Suppressor macrophage treated with lipopolysaccharide for 4 hours (primary cell): ENCODE data around the gene RSPH1.
A peak's percentile ranks its signal among the peaks of the same experiment; 100 is the strongest.

Source experiments
- DNase-seq: peaks from one replicate; pipeline ENCODE4 v3.0.0-alpha.2; 2020

RSPH1 gene

DNA sequence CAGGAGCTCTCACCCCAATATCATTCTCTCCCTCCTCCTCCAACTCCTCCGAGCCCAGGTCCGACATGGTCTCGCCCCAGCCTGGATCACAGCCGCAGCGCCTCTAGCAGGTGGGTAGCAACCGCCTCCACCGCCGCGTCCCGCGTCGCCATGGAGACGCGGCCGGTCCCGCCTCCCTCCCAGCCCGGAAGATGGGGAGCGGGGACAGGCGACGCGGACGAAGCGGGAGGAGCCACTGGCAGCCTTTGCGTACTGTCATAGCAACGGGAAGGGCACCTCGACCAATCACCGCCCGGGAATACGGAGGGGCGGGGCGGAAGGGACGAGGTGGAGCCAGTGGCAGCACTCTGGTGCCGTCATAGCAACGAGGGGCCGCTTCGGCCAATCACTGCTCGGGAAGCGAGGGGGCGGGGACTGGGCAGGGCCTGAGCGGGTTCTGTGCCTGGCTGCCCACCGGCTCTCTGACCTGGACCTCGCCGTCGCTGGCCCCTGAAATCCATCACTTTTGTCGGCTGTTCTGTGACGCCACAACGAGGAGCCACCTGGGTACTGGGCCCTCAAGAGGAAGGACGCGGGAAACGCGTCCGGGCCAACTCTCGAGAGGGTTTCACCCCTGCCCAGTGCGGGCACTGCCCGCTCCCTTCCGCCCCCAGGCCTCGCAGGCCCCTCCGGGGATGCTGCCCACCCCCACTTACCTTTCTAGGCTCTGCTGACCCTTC lies at the start of gene RSPH1:
RSPH1 (minus strand) TSS at position 105 of the 719 bp plus-strand sequence; CDS start at position 67, 38 bp downstream.
- peak; percentile 99 for DNase-seq

DNA sequence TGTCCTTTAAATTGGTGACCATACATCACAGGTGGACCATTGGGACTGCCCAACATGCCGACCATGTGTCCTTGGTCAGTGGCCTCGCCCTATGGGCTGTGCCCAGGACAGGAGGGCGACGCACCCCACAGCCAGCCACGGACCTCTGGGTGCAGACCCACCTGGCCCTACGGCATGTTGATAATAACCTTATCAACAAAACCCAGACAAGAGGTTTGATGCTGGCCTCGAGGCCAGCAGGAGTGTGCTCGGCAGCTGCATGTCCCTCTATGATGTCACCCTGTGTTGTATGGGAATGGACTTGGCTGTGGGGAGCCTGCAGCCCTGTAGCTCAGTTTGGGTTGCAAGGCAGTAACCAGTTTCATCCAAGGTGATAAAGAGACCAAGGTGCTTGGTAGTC lies 49.7 kb upstream of the RSPH1 start:
- no peak for DNase-seq

DNA sequence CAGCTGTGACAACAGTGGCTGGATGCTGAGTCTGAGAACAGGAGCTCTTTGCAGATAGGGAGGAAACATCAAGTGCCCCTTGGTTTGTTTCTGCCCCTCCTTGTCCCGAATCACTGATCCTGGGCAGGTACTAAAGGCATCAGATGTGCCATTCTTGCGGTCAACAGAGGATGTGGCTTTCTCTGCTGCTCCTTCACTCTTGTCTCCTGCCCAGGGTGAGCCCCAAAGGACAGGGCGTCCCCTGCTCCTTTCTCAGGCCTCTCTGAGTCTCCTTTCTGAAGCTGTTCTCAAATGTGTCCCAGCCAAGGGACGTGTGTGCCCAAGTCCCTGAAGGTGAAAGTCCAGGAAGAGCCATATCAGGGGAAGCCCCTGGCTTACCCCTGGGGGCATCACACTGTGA lies 49.3 kb upstream of the RSPH1 start:
- no peak for DNase-seq

DNA sequence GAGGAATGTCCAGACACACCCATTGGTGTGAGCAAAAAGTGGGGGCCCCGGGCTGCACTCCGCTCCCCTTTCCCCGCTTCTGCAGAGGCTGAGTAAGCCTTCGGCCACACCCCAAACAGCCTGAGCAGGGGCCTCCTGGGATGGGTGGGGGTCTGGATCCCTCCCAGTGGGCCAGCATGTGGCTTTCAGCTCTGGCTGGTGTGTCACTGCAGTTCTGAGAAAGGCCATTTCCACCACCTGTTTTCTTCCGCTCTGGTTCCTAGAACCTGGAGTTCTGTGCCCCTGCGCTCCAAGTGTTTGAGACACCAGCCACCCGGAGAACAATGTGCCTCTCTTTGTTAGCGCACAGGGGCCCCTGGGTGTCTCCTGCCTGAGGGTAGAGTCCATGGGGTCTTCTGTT lies 48.5 kb upstream of the RSPH1 start:
- no peak for DNase-seq

DNA sequence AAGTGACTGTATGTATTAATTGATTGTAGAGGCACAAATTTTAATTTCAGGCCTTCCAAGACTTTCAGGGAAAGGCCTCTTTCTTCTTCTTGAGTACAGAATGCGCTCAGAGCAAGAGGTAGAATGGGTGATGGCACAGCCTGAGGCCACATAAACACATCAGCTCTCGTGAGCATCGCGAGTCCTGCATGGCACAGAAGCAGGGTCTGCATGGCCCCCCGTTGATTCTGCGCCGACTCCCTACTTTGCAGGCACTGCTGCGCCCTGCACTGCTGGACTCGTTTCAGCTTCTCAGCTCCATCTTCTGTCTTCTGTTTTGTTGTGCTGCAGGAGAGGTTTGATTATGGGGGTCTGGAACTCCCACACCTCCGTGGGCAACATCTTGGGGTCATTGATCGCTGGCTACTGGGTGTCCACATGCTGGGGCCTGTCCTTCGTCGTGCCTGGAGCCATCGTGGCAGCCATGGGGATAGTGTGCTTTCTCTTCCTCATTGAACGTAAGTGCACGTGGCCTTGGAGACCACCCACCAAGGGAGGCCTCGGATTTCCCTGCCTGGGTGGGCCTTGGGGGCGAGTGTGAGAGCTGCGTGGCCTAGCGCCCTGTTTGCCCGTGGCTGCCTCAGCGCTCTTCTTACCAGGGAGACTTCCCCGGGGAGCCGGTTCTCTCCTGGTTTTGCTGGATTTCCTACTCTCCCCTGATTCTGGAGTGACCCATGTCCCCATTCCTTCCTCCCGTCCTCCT lies 47.3 kb upstream of the RSPH1 start:
- DNase-seq: no peak

DNA sequence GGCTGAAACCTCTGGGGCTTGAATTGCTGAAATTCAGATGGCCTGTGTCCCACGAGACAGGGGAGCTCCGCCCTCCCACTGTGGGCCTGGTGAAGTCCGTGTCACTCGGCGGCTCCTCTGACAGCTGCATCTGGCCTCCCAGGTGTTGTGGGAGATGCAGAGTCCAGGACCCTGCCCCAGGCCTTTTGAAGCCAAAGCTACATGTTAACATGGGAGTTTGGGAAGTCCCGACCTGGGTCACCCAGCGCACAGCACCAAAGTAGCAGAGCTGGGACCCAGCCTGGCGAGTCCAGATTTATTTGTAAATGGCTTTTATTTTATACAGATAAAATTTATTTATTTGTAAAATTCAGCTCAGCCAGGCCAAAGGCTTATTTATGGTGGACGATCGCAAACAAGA lies 46.6 kb upstream of the RSPH1 start:
- no peak for DNase-seq

DNA sequence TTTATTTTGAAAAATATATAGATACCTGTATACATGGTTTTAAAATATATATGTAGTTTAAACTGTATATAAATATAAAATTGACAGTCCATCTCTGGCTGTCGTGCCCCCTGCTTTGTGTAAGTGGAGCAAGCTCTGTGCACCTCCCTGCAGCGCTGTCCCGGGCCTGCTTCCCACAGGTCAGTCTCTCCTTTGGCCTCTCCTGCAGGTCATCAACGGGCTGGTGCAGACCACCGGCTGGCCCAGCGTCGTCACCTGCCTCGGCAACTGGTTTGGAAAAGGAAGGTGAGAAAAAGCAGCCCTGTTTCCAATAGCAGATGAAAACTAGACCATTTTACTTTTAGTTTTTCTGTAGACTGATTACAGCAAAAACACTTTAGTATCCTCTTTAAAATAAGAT lies 46.2 kb upstream of the RSPH1 start:
- no peak for DNase-seq

DNA sequence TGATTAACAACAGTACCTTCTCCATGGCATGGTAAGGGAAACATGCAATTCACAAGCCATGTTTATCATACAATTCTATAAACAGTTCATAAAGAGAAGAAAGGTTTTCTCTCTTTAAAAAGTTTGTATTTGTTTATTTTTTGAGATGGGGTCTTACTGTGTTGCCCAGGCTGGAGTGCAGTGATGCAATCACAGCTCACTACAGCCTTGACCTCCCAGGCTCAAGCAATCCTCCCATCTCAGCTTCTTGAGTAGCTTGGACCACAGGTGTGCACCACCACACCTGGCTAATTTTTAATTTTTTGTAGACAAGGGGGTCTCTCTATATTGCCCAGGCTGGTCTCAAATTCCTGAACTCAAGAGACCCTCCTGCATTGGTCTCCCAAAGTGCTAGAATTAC lies 45.6 kb upstream of the RSPH1 start:
- no peak for DNase-seq

DNA sequence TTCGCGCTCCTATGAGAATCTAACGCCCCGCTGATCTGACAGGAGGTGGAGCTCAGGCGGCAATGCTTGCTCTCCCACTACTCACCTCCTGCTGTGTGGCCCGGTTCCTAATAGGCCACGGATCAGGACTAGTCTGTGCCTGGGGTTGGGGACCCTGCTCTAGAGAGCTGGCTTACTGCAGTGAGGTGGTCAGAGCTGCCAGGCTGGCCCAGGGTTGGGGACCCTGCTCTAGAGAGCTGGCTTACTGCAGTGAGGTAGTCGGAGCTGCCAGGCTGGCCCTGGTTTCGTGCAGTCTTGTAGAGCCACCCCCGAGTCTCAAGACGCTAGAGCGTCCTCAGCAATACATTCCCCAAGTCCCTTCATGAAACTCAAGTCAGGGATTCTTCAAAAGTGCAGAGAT lies 45.1 kb upstream of the RSPH1 start:
- no peak for DNase-seq

DNA sequence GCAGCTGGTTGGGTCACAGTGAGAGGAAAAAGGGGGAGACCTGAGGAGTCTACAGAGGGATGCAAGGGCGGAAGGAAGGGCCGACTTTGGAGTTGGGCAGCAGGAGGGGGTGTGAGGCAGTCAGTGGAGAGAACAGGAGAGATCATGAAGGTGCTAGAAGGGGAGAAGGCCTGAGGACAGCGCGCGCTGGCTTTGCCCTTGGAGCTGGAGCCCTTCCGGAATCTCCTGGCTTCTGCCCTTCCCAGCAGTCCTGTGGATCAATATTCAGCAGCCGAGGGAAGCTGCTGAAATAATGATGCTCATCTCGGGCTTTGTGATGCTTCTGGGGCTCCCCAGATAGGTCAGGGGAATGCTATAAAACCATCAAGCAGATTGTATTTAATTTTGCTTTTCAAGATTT lies 44.4 kb upstream of the RSPH1 start:
- DNase-seq: no peak

DNA sequence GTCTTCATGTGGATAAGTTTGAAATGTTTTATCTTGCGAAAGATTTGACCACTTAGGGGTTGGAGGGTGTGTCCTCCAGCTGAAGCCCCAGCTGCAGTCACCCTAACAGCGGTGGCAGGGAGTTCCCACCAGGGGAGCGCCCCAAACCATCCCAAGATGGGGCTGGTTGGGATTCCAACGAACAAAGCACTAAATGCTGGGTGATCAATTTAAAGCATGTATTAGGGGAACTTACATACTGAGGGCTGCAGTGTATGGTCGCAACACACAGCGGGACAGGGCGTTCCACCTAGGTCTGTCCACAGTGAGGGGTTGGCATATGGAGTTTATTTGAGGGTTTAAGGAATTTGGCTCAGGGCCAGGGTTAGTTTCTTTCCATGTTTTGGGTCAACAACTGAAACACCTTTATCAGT lies 43.9 kb upstream of the RSPH1 start:
- no peak for DNase-seq

DNA sequence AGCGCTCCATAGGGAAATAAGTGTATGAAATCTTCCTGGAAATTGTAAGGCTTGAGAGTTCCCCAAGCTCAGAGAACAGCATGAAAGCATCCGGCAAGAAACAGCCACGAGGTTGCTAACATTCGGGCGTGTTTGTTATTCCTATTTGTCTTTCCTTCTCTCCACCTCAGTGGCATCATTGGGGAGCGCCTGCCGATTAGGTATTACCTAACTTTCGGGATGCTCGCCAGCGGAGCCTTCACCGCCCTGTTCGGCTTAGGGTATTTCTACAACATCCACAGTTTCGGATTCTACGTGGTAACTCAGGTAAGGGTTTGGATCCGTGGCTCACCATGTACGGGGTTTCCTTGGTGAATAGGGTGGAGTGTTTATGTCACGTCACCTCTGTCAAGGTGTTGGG lies 43.3 kb upstream of the RSPH1 start:
- no peak for DNase-seq

DNA sequence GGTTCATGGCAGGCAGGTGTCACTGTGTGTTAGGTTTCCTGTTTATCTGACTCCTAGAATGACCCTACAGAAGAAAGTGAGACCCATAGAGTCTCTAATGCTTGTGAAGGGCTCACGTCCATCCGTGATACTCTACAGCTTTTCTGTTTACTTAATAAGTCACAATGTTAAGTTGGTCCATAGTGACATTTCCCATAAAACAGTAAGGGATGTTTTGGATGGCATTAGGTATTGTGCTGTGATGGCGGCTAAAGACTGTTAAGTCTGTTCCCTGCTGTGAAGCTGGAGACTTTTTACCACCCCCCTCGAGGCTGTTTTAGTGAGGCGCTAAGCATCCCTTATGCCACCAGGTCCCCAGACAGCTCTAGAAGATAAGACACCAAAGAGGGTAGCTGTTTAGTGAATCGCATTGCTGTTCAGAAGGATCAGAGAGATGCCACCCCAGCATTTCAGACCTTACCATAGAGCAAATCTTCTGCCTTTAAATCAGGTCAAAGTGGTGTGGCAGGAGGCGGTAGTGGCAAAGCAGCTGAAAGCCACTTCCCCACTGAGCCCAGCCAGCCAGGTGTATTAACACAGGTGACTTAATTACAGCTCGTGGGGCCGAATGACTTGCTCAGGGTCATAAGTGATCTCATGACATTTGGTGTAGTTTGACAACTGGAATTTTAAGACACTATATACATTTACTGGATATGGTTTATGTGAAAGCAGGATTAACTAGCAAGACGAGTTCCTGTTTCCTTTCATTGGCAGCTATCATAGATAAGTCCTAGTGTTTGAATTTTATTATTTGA lies 42.7 kb upstream of the RSPH1 start:
- DNase-seq: no peak

DNA sequence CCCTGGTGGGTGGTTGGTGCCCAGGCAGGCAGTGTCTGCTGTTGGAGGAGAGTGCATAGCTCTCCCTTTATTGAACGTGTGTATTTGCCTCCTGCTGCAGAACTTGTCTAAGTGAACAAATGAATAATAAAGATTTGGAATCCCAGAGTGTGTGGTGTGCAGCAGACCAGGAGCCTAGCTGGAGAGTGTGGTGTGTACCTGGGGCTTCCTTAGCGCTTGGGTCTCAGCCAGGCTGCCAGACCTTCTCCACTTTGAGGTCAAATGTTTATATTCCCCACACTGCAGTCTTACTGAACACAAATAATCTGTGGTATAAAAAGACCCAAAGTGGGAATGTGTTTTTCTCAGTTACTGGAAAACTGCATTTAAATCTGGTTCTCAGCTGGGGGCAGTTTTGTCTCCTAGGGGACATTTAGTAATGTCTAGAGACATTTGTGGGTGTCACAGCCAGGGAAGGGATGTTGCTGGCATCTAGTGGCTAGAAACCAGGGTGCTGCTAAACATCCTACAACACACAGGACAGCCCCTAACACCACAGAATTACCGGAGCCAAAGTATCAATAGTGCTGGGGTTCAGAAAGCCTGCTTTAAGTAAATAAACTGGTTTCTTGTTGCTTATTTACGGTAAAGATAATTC lies 41.2 kb upstream of the RSPH1 start:
- DNase-seq: no peak

DNA sequence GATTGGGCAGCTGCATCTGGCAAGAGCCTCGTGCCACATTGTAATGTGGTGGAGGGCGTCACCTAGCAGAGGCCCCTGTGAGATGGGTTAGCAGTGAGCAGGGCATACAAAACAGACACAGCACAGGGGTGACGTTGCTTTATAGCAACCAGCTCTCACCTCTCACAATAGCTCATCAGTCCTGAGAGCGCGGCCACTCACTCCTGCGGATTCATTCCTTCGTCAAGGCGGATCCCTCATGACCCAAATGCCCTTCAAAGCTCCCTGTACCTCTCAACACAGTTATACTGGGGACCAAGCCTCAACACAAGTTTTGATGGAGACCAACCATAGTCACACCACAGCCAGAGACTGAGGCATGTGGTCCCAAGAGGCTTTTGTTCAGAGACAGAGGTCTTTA lies 40.6 kb upstream of the RSPH1 start:
- no peak for DNase-seq

DNA sequence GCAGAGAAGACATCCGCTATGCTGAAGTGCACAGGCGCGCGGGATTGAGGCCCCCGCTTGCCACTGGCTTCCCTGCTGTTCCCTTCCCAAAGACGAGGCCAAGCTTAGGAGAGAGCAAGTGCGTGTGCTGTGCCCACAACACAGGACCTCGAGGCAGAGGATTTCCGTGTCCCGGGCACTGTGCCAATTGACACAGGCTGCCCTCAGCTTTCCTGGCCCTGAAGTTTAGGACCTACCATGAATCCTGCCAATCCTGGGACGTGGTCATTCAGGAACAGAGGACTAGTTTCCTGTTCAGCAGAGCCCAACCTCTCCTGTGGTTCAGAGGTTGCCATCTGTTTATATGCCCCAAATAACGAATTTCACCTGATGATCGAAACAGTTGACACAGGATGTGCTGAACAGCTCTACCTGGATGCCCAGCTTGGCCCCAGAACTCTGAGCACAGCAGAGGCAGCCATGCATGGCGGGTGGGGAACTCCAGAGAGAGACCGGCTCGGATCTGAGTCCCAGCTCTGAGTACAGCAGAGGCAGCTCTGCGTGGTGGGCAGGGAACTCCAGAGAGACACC lies 39.7 kb upstream of the RSPH1 start:
- no peak for DNase-seq

DNA sequence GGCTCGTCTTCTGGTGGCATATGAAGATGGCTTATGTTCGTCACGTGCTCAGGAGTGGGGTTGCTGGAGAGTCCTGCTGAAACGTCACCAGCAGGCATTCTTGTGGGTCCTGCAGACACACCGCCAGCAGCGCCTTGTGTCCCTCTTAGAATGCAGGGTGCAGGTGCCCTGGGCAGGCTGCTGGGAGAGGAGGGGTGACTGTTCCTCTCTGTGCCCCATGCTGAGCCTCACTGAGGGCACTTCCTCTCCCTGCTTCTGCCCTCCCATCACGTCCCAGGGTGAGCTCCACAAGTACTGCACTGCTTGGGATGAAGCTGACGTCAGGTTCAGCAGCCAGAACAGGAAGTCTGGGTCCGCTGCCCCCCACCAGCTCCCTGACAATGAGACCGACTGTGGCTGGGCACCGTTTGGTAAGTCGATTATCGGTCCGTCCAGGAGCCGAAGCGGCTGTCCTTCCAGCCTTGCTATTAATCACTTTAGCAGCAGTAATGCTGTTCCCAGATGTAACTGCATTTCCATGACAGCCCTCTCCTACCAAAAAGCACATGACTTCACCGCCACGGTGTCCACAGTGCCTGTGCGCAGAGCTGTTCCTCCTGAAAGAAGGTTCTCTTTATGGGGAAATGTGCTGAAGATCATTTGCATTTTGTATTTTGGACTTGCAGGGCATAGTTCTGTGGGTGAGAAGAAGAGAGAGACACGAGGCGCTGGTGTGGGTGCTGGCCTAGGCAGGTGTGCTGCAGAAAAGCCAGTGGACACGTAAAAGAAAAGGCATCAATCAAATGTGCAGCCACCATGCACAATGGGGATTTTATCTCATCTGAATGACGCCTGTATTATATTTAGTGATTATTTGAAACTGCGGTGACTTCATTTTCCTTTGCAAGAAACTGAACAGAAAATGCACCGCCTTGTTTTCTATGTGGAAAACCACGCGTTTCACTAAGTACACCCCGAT lies 38.7 kb upstream of the RSPH1 start:
- DNase-seq: peak; percentile 73

DNA sequence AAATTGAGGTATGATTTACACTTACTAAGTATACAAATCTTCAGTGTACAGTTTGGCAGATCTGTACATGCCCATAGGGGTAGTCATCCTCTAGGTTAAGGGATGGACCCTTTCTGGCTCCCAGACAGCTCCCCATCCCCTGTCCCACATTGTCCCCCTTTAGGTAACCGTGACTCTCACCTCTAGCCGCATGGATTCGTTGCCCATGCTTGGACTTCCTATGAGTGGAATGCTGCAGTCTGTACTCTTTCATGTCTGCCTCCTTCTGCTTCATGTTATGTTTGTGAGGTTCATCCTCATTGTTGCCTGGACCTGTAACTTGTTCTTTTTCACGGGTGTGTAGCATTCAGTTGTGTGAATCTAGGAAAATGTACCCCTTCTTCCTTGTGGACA lies 37.9 kb upstream of the RSPH1 start:
- DNase-seq: no peak

DNA sequence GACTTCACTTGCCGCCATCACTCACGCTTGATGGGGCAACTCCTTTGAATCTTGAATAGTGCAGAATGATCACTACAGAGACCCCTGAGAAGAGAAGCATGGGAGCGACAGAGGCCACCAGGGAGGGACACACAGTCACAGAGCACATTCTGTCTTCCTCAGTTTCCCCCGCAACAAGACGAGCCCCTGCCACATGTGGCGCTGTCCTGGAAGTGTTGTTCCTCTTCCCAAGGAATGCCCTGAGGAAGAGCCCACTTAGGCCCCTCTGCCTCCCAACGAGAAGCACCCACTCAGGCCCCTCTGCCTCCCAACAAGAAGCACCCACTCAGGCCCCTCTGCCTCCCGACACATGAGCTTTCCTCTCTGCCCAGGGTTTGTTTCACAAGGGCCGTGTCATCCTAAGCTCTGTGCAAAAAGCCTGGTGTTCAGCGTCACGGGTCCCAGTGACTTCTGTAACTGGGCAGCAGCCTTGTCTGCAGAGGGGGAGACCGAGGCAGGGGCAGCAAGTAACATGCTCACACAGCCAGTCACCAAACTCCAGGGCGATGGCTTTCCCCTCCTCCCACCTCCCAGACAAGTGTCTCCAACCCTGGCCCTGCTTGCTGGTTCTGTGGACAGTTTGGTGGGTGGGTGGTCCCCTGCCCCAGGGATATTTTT lies 37.4 kb upstream of the RSPH1 start:
- DNase-seq: no peak

DNA sequence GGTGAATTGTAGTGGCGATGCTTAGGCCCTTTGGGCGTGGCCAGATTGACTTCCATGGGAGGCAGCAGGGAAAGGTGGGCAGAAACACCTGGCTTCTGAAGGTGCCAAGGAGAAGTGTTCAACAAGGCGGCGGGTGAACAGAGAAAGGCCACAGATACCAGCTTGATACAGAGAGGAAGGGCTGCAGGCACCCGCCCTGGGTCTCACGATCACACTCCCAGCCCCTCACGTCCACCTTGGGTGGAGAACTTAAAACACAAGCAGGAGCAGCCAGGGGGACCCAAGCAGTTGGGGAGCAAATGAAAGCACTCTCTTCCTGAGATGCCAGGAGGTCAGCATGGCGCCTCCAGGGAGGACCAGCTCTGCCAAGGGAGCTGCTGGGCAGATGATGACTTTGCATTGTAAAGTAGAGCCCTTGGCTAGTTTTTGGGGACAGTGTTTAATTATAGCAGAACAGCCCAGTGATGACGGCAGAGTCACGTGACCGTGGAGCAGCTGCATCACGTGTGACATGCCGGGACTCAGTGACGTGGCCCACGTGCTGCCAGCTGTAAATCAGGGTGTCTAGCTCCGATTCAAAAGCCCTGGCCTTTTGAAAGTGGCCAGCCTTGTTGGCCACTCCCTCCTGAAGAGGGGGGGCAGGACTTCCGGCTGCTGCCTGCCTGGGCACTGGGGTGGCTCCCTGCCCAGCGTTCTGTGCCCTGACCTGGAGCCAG lies 36.6 kb upstream of the RSPH1 start:
- peak; percentile 84 for DNase-seq

DNA sequence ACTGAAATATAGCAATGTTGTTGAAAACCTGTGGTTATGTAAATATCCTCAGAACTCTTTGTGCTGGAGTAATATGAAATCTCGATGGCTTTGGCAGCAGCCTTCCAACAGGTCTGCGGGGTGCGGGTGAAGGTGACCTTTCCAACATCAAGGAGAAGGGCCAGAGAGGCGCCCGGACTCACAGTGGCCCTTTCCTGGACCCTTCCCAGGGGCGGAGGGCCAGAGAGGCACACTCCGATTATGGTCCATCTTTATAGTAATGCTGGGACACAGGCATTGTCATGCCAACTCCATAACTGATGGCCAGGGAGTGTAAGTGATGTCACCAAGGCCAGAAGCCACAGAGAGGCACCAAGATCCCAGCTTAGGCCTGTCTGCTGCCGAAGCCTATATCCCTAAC lies 35.7 kb upstream of the RSPH1 start:
- no peak for DNase-seq
